HL-60 (cell line): Measurements from ENCODE around the gene SERPINA3.

Experiments
- DNase-seq, 2 experiments: peaks; one replicate each; pipeline ENCODE4 v3.0.0-alpha.2; 2010 to 2020; ENCODE audit warnings: low read depth in 1 of 2, low spot score in 1 of 2
- H3K27ac ChIP-seq: fragments of 250-450 bp; sonication (Bioruptor Pico); replicated peaks from 2 replicates; pipeline ENCODE4 v1.5.1; 2020; ENCODE audit warnings: mild to moderate bottlenecking, moderate library complexity
- H3K27me3 ChIP-seq: fragments of 250-450 bp; sonication (Bioruptor Pico); 2 replicates; pipeline ENCODE4 v1.5.1; 2021; ENCODE audit warnings: mild to moderate bottlenecking, moderate library complexity; ENCODE audit not compliant: insufficient read depth, poor library complexity, severe bottlenecking
- H3K4me3 ChIP-seq: replicated peaks from 2 replicates; pipeline ENCODE4 v1.5.1; 2011; ENCODE audit warnings: mild to moderate bottlenecking, control low read depth, low read length; ENCODE audit not compliant: insufficient read depth
- GABPA ChIP-seq: IDR thresholded peaks from 2 replicates; pipeline ENCODE4 v1.6.1; 2012; ENCODE audit warnings: low read depth
- POLR2AphosphoS5 ChIP-seq: IDR thresholded peaks from 2 replicates; pipeline ENCODE4 v1.6.1; 2012; ENCODE audit warnings: low read depth
- SPI1 ChIP-seq: IDR thresholded peaks from 2 replicates; pipeline ENCODE4 v1.6.1; 2012; ENCODE audit warnings: low read depth, mild to moderate bottlenecking, borderline replicate concordance
- TF ChIP-seq, protein P1 (sequence below): IDR thresholded peaks from one replicate; pipeline ENCODE4 v1.5.1; 2011; ENCODE audit warnings: low read length, control low read depth, inconsistent platforms; ENCODE audit not compliant: insufficient read depth
- TF ChIP-seq, protein P2 (sequence below): IDR thresholded peaks from 2 replicates; pipeline ENCODE4 v1.6.1; 2012; ENCODE audit warnings: low read depth; ENCODE audit not compliant: insufficient replicate concordance

SERPINA3 gene

DNA sequence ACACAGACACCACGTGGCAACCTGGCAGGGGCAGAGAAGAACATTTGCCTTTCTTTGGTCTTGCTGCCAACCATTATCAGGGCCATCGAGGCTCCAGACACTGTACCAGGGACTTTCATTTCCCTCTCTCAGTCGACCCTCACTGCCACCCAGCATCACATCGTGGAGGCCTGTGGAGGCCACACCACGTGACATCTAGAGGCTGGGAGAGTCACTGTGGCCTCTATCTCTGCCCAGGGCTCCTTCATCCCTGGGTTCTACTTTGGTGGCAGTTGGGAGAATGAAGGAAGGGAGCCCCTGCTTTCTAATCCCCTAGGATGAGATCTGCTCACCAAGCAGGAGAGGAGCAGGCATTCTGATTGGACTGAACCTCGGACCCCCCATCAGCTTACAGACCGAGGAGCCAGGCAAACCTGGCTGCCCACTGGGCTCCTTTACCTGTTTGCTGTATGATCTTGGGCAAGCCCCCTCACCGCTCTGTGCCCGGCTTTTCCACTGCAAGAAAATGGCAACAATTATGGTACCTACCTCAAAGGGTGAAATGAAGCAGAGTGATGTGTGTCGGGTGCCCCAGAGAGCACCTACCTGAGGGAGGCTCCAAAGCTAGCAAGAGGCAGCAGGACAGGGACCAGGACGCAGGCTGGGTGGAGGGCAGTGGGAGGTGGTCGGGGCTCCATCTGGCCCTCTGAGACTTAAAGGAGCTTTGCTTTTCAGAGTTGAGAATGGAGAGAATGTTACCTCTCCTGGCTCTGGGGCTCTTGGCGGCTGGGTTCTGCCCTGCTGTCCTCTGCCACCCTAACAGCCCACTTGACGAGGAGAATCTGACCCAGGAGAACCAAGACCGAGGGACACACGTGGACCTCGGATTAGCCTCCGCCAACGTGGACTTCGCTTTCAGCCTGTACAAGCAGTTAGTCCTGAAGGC, 1.8 kb downstream of the SERPINA3 start:
- no peak overlapping the region for H3K27ac ChIP-seq
- H3K4me3 ChIP-seq: no peak overlapping the region

DNA sequence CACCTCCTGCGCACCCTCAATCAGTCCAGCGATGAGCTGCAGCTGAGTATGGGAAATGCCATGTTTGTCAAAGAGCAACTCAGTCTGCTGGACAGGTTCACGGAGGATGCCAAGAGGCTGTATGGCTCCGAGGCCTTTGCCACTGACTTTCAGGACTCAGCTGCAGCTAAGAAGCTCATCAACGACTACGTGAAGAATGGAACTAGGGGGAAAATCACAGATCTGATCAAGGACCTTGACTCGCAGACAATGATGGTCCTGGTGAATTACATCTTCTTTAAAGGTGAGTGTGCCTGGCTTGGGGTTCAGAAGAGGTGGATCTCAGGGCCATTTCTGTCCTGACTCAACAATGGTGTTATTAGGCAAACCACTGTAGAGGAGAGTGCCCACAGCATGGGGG, 2.6 kb downstream of the SERPINA3 start:
- TF ChIP-seq, protein P1, sequence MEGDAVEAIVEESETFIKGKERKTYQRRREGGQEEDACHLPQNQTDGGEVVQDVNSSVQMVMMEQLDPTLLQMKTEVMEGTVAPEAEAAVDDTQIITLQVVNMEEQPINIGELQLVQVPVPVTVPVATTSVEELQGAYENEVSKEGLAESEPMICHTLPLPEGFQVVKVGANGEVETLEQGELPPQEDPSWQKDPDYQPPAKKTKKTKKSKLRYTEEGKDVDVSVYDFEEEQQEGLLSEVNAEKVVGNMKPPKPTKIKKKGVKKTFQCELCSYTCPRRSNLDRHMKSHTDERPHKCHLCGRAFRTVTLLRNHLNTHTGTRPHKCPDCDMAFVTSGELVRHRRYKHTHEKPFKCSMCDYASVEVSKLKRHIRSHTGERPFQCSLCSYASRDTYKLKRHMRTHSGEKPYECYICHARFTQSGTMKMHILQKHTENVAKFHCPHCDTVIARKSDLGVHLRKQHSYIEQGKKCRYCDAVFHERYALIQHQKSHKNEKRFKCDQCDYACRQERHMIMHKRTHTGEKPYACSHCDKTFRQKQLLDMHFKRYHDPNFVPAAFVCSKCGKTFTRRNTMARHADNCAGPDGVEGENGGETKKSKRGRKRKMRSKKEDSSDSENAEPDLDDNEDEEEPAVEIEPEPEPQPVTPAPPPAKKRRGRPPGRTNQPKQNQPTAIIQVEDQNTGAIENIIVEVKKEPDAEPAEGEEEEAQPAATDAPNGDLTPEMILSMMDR: no peak
- TF ChIP-seq, protein P2, sequence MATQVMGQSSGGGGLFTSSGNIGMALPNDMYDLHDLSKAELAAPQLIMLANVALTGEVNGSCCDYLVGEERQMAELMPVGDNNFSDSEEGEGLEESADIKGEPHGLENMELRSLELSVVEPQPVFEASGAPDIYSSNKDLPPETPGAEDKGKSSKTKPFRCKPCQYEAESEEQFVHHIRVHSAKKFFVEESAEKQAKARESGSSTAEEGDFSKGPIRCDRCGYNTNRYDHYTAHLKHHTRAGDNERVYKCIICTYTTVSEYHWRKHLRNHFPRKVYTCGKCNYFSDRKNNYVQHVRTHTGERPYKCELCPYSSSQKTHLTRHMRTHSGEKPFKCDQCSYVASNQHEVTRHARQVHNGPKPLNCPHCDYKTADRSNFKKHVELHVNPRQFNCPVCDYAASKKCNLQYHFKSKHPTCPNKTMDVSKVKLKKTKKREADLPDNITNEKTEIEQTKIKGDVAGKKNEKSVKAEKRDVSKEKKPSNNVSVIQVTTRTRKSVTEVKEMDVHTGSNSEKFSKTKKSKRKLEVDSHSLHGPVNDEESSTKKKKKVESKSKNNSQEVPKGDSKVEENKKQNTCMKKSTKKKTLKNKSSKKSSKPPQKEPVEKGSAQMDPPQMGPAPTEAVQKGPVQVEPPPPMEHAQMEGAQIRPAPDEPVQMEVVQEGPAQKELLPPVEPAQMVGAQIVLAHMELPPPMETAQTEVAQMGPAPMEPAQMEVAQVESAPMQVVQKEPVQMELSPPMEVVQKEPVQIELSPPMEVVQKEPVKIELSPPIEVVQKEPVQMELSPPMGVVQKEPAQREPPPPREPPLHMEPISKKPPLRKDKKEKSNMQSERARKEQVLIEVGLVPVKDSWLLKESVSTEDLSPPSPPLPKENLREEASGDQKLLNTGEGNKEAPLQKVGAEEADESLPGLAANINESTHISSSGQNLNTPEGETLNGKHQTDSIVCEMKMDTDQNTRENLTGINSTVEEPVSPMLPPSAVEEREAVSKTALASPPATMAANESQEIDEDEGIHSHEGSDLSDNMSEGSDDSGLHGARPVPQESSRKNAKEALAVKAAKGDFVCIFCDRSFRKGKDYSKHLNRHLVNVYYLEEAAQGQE: no peak
- TF ChIP-seq SPI1 (no peak), POLR2AphosphoS5 (no peak), GABPA (no peak)
- Histone ChIP-seq H3K4me3 (no peak overlapping the region), H3K27ac (no peak overlapping the region), H3K27me3 (no peaks in the 10 kb centered on the region)
- DNase-seq: no peak

More for the DNA sequence above, 1.8 kb downstream of the SERPINA3 start:
- TF ChIP-seq SPI1: no peak
- TF ChIP-seq, protein P1: no peak
- no peak for TF ChIP-seq POLR2AphosphoS5
- TF ChIP-seq, protein P2: no peak
- TF ChIP-seq GABPA: no peak
- no peak for DNase-seq
- no peaks in the 10 kb centered on the region for H3K27me3 ChIP-seq

DNA sequence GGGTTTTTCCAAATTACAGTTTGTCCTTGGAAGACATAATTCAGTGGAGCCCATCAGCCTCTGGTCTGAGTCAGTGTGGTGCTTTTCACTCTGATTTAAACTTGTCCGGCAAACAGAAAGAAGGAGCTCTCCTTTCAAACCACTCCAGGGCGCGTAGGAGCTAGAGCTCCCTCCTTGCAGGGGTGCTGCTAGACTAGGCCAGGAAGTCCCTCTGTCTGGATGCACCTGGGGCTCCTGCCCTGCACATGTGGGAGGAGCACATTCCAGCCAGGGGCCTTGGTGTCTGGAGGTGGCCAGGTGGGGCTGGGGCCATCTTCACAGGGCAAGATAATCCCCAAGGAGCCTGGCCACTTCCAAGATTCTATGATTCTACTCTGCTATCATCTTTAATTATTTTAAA, 3.1 kb downstream of the SERPINA3 start:
- DNase-seq: no peak
- no peaks in the 10 kb centered on the region for H3K27me3 ChIP-seq
- TF ChIP-seq GABPA: no peak
- TF ChIP-seq, protein P1: no peak
- TF ChIP-seq POLR2AphosphoS5: no peak
- TF ChIP-seq, protein P2: no peak
- TF ChIP-seq SPI1: no peak

More for the DNA sequence above, 3.1 kb downstream of the SERPINA3 start:
- no peak overlapping the region for H3K27ac ChIP-seq
- H3K4me3 ChIP-seq: no peak overlapping the region
